Panc1 (cell line): ENCODE data around the gene WIF1. TPM values are rescaled to one million over a fixed set of nuclear protein-coding genes. Genes with fewer than 3 reads are reported as not detected.
A peak's percentile ranks its signal among the peaks of the same experiment; 100 is the strongest.

ENCODE experiments used
- ATAC-seq: fragments of 200-7000 bp; cut with Tn5 transposase; 2 replicates; pipeline ENCODE4 v1.9.1; 2020; ENCODE audit warnings: mild to moderate bottlenecking, moderate library complexity
- BruUV-seq: library from RNA; stranded (reverse); fragments of 400-500 nt; replicated peaks from 2 replicates; lab custom pipeline; 2021; lab: Mats Ljungman, UMichigan
- CTCF ChIA-PET: fragments of 300-600 bp; sonication (Branson Sonifier 250); formaldehyde crosslinking; loops from one replicate; lab custom pipeline; 2022; ENCODE audit warnings: antibody characterized with exemption; lab: Charles Lee
- POLR2A ChIA-PET: fragments of 300-600 bp; sonication (Branson Sonifier 250); formaldehyde crosslinking; loops from one replicate; lab custom pipeline; 2022; ENCODE audit warnings: antibody characterized with exemption; lab: Charles Lee
- DNase-seq: peaks from one replicate; pipeline ENCODE4 v3.0.0-alpha.2; 2010; ENCODE audit warnings: low read depth, low spot score
- H3K27ac ChIP-seq: 2 replicates; pipeline ENCODE4 v1.5.1; 2011; ENCODE audit warnings: mild to moderate bottlenecking, low read length, inconsistent platforms
- H3K27me3 ChIP-seq: fragments of 200-500 bp; sonication (Bioruptor generic); 2 replicates; pipeline ENCODE4 v1.6.0; 2014; ENCODE audit warnings: low read length, inconsistent platforms; ENCODE audit not compliant: control insufficient read depth, insufficient read depth
- H3K36me3 ChIP-seq: fragments of 200-500 bp; sonication (Bioruptor generic); 2 replicates; pipeline ENCODE4 v1.5.1; 2014; ENCODE audit warnings: inconsistent platforms, mild to moderate bottlenecking, low read length, moderate library complexity; ENCODE audit not compliant: control insufficient read depth, insufficient read depth
- H3K4me1 ChIP-seq: 2 replicates; pipeline ENCODE4 v1.5.1; 2011; ENCODE audit warnings: inconsistent platforms, mild to moderate bottlenecking, low read length, moderate library complexity; ENCODE audit not compliant: control insufficient read depth, insufficient read depth
- H3K4me3 ChIP-seq, 2 experiments: 2 replicates each; pipeline ENCODE4 v1.5.1; 2011 to 2012; ENCODE audit warnings: low read depth in 2 of 2, low read length in 2 of 2, mild to moderate bottlenecking in 2 of 2, inconsistent platforms in 1 of 2, moderate library complexity in 1 of 2
- H3K9me3 ChIP-seq: fragments of 200-500 bp; sonication (Bioruptor generic); 2 replicates; pipeline ENCODE4 v1.5.1; 2014; ENCODE audit warnings: low read depth, mild to moderate bottlenecking, inconsistent platforms, low read length, moderate library complexity; ENCODE audit not compliant: control insufficient read depth, insufficient read depth
- POLR2AphosphoS5 ChIP-seq: IDR thresholded peaks from 2 replicates; pipeline ENCODE4 v1.6.1; 2012; ENCODE audit warnings: mild to moderate bottlenecking, low read depth, low read length, moderate library complexity
- SIN3A ChIP-seq: IDR thresholded peaks from 2 replicates; pipeline ENCODE4 v1.6.1; 2012; ENCODE audit warnings: low read depth, mild to moderate bottlenecking, low read length, moderate library complexity, borderline replicate concordance; ENCODE audit not compliant: insufficient read depth
- TCF7L2 ChIP-seq: IDR thresholded peaks from 2 replicates; pipeline ENCODE4 v1.6.1; 2011; ENCODE audit warnings: mild to moderate bottlenecking, low read depth, low read length, inconsistent platforms
- in situ Hi-C: cut with HindIII; loops from 2 replicates; pipeline ENCODE4 v1.10.0; 2016; ENCODE audit warnings: low sequenced_read_pairs, low pct_unique_long_range_greater_than_20kb
- intact Hi-C: fragments of 100-400 bp; cut with micrococcal nuclease; formaldehyde crosslinking; loops from one replicate; pipeline ENCODE4 v1.10.0; 2022; ENCODE audit not compliant: unreplicated experiment
- total RNA-seq: library from RNA; stranded (reverse); gene quantifications from one replicate; pipeline ENCODE4 v1.2.1, GENCODE V29; 2021; ENCODE audit not compliant: unreplicated experiment
- TF ChIP-seq, protein P1 (sequence below), 2 experiments: IDR thresholded peaks; 2 replicates each; pipeline ENCODE4 v1.6.1; 2011 to 2012; ENCODE audit warnings: low read depth in 2 of 2, control low read depth in 1 of 2, low read length in 1 of 2, mild to moderate bottlenecking in 1 of 2, moderate library complexity in 1 of 2; ENCODE audit not compliant: insufficient read depth in 1 of 2
- TF ChIP-seq, protein P2 (sequence below): fragments of 450-650 bp; IDR thresholded peaks from 2 replicates; pipeline ENCODE4 v1.5.1; 2017; ENCODE audit warnings: mild to moderate bottlenecking

WIF1 gene
- total RNA-seq, 1 experiment from 2014 or later, result not detected

DNA sequence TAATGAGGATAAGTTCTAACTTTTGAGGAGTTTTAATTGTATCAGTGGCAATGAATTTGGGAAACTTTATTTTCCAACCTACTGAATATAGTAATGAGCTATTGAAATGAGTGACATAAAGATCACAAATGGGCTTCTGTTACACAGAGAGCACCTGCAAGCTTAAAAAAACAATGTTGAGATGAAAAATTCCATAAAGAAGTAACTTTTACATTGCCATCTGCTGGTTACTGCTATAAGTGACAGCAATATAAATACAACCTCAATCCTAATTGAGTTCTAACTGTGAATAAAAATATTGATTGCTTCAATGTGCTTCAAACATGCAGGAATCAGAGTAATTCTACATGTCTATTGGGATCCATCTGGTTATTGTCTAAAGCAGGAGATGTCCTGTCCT, 14.2 kb downstream of the WIF1 start:
- no peaks in the 10 kb centered on the region for H3K4me1 ChIP-seq
- ChIA-PET CTCF (no interaction called here), POLR2A (no interaction called here)
- intact Hi-C loops (loop anchor here (5.0 kb wide), 1 partner anchor 215 kb away; no protein-coding TSS in a partner anchor), in situ Hi-C loops (no loop called here)
- no peak for ATAC-seq
- TF ChIP-seq SIN3A, result no peak
- TF ChIP-seq POLR2AphosphoS5, result no peak
- TF ChIP-seq, protein P1, sequence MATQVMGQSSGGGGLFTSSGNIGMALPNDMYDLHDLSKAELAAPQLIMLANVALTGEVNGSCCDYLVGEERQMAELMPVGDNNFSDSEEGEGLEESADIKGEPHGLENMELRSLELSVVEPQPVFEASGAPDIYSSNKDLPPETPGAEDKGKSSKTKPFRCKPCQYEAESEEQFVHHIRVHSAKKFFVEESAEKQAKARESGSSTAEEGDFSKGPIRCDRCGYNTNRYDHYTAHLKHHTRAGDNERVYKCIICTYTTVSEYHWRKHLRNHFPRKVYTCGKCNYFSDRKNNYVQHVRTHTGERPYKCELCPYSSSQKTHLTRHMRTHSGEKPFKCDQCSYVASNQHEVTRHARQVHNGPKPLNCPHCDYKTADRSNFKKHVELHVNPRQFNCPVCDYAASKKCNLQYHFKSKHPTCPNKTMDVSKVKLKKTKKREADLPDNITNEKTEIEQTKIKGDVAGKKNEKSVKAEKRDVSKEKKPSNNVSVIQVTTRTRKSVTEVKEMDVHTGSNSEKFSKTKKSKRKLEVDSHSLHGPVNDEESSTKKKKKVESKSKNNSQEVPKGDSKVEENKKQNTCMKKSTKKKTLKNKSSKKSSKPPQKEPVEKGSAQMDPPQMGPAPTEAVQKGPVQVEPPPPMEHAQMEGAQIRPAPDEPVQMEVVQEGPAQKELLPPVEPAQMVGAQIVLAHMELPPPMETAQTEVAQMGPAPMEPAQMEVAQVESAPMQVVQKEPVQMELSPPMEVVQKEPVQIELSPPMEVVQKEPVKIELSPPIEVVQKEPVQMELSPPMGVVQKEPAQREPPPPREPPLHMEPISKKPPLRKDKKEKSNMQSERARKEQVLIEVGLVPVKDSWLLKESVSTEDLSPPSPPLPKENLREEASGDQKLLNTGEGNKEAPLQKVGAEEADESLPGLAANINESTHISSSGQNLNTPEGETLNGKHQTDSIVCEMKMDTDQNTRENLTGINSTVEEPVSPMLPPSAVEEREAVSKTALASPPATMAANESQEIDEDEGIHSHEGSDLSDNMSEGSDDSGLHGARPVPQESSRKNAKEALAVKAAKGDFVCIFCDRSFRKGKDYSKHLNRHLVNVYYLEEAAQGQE (IDR thresholded peaks at IDR 0.05; ENCODE audit: insufficient read depth in 1 of 2, low read depth in 2 of 2, low read length in 1 of 2), result no peak
- no peak for TF ChIP-seq TCF7L2
- TF ChIP-seq, protein P2, sequence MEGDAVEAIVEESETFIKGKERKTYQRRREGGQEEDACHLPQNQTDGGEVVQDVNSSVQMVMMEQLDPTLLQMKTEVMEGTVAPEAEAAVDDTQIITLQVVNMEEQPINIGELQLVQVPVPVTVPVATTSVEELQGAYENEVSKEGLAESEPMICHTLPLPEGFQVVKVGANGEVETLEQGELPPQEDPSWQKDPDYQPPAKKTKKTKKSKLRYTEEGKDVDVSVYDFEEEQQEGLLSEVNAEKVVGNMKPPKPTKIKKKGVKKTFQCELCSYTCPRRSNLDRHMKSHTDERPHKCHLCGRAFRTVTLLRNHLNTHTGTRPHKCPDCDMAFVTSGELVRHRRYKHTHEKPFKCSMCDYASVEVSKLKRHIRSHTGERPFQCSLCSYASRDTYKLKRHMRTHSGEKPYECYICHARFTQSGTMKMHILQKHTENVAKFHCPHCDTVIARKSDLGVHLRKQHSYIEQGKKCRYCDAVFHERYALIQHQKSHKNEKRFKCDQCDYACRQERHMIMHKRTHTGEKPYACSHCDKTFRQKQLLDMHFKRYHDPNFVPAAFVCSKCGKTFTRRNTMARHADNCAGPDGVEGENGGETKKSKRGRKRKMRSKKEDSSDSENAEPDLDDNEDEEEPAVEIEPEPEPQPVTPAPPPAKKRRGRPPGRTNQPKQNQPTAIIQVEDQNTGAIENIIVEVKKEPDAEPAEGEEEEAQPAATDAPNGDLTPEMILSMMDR, result peak; percentile 53; the same call in 1 of the 2 replicates
- no peaks in the 10 kb centered on the region for H3K36me3 ChIP-seq
- H3K9me3 ChIP-seq, result no peaks in the 10 kb centered on the region
- no peaks in the 10 kb centered on the region; the same call in none of the 2 replicates for H3K27me3 ChIP-seq
- no peak overlapping the region for H3K27ac ChIP-seq
- no peak overlapping the region for H3K4me3 ChIP-seq
- no TSS peak for BruUV-seq
- DNase-seq, result no peak

DNA sequence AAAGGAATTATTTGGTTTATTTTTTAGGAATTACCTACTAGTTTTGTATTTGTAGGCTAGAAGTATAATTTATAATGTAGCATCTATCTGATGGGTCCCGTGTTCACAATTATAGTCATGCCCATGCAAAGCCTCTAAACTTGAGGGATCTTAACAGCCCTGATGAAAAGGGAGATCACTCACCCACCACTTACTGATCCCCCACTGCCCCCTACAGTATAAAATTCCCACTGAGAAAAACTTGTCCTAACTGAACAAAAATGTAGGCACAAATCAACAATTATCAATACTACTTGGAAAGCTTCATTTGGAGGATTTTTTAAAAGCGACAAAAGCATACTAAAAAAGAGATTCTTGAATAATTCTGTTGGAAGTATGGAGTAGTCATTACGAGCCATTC, 21.0 kb downstream of the WIF1 start:
- no peaks in the 10 kb centered on the region for H3K9me3 ChIP-seq
- ChIA-PET POLR2A (no interaction called here), CTCF (no interaction called here)
- no peak for DNase-seq
- no peaks in the 10 kb centered on the region for H3K36me3 ChIP-seq
- no peak overlapping the region for H3K4me3 ChIP-seq
- intact Hi-C loops (no loop called here), in situ Hi-C loops (no loop called here)
- peaks cover 14% of the 10 kb centered on the region for H3K27me3 ChIP-seq
- H3K27ac ChIP-seq, result no peak overlapping the region
- TF ChIP-seq, protein P1 (IDR thresholded peaks at IDR 0.05; ENCODE audit: insufficient read depth in 1 of 2, low read depth in 2 of 2, low read length in 1 of 2), result no peak
- TF ChIP-seq, protein P2, result peak; percentile 29; the same call in 1 of the 2 replicates
- BruUV-seq, result no TSS peak
- H3K4me1 ChIP-seq, result no peaks in the 10 kb centered on the region
- ATAC-seq, result no peak
